Fibroblast of upper back skin (primary cell): ENCODE data around the gene C2CD4D.
A peak's percentile ranks its signal among the peaks of the same experiment; 100 is the strongest.
"Not testable (repeated sequence)": the region's sequence is repeated elsewhere in the genome, so short reads cannot be mapped to it uniquely, and the experiment has no call there.

Experiments
- DNase-seq: peaks from one replicate; pipeline ENCODE4 v3.0.0-alpha.2; 2013

Gene C2CD4D

DNA sequence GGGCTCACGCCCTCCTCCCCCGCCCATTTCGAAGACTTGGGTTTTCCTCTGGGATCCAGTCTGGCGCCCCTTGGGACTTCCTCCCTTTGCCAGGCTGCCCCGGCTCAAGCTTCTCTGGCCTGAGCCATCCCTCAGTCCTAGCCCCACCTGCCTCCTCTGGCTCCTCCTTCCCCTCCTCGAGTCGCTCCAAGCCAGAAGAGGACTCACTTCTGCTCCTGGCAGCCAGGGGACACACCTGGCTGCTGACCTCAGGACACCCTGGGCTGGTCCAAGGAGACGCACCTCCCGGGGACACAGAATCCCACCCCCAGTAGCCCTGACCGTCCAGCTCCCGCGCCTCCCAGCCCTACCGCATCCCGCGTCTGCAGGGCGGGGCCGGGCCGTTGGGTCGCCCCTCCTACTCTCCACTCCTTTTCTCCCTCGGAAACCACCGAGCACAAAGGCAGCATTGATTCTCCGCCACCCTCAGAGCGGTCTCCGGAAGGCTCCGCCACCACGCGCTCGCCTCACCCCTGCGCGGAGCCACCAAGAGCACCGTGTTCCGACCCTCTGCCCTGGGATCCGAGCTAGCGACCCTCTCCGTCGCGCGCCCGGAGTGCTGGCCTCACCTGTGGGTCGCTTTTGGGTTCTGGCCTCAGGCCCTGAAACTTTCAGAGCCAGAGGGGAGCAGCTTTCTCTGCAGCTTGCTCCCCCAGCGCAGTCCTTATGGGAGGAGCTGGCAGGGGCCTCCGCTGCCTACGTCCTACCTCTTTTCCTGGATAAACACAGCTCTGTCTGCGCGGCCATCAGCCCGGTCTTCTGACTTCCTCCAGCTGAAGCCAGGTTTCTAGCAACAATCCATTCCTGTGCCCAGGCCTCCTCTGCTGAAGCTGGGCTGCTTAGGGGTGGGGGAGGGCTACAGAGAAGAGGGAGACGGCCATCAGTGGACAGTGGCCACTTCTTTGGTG lies at the start of gene C2CD4D:
Gene C2CD4D, minus strand, starts transcription at position 364 of the 947 bp plus-strand sequence. CDS start 831 bp downstream, outside the sequence.
- DNase-seq, result no peak

DNA sequence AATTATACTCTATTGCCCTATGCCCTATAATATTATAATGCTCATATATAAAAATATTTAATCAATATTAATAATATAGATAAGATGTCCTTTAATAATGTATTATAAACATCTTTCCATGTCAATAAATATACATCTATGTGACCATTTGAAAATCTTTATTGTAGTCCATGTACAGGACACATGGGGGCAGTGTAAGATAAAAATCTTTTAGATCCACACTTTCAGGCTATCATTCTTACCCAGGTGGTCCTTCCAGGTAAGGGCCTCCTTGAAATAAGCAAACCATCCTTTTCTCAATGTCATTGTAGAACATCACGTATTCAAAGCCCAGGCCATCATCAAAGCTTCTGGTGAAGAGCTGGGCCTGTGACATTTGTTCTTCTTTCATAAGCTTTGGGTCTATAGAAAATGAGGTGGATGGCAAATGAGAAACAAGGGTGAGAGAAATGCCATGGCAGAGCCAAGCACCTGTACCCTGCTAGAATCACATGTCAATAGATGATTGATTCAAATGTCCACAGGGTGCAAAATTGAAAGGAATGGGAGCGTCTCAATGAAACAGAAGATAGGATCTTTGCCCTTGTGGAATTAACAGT lies 49.5 kb upstream of the C2CD4D start:
- DNase-seq, result no peak

DNA sequence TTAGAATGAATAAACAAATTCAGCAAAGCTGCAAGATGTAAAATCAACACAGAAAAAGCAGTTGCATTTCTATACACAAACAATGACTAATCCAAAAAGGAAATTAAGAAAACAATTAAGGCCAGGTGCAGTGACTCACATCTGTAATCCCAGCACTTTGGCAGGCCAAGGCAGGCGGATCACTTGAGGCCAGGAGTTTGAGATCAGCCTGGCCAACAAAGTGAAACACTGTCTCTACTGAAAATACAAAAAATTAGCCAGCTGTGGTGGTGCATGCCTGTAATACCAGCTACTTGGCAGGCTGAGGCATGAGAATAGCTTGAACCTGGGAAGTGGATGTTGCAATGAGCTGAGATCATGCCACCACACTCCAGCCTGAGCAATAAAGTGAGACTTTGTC lies 47.4 kb upstream of the C2CD4D start:
- DNase-seq, result peak; percentile 41

DNA sequence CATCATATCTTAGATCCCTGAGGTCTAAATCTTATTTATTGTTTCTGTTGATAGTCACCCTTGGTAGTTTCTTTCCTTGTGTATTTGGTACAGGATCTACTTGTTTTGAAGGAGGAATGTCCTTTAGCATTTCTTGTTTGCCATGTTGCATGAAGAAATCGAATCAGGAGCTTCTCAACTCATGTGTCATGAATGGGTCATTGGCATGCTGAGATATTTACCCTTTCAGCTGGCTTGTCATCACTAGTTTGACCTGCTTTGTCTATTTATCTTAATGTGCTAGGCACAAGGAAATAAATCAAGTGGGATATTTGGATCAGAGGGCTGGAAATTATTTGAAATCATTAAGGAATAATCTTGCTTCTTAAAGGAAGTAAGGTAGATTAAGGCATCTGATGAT lies 45.9 kb upstream of the C2CD4D start:
- no peak for DNase-seq

DNA sequence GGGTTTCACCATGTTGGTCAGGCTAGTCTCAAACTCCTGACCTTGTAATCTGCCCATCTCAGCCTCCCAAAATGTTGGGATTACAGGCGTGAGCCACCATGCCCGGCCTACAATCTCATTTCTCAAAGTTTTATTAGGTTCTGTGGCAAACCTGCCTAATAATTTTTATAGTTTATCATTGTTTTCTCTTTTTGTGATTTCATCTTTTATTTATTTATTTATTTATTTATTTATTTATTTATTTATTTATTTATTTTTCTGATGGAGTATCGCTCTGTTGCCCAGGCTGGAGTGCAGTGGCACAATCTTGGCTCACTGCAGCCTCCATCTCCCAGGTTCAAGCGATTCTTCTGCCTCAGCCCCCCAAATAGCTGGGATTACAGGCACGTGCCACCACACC lies 45.3 kb upstream of the C2CD4D start:
- not testable (repeated sequence) for DNase-seq

DNA sequence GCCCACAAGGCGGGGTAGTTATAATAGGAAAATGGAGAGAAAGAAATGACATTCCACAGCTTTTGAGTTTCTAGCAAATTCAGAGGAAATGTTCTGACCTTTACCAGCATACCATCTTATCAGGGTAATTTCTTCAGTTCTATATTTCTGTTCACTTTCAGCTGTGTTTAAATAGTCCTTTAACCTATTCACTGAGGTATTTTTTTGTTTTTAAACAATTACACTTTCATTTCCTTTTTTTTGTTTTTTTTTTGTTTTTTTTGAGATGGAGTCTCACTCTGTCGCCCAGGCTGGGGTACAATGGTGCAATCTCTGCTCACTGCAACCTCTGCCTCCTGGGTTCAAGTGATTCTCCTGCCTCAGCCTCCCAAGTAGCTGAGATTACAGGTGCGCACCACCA lies 44.8 kb upstream of the C2CD4D start:
- not testable (repeated sequence) for DNase-seq

DNA sequence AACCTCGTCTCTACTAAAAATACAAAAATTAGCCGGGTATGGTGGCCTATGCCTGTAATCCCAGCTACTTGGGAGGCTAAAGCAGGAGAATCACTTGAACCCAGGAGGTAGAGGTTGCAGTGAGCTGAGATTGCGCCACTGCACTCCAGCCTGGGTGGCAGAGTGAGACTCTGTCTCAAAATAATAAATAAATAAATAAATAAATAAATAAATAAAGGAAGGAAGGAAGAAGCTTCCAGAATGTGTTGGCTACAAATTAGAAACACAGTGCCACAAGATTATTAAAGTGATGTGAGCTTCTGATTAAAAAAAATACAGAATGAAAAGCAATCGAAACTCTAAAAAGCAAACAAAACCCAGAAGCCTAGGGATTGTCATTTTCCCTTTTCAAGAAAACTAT lies 44.3 kb upstream of the C2CD4D start:
- not testable (repeated sequence) for DNase-seq

DNA sequence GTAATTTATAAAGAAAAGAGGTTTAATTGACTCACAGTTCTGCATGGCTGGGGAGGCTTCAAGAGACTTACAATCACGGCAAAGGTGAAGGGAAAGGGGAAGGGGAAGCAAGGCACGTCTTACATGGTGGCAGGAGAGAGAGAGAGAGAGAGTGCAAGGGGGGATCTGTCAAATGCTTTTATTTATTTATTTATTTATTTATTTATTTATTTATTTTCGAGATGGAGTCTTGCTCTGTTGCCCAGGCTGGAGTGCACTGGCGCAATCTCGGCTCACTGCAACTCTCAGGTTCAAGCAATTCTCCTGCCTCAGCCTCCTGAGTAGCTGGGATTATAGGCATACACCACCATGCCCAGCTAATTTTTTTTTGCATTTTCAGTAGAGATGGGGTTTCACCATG lies 43.3 kb upstream of the C2CD4D start:
- DNase-seq, result not testable (repeated sequence)

DNA sequence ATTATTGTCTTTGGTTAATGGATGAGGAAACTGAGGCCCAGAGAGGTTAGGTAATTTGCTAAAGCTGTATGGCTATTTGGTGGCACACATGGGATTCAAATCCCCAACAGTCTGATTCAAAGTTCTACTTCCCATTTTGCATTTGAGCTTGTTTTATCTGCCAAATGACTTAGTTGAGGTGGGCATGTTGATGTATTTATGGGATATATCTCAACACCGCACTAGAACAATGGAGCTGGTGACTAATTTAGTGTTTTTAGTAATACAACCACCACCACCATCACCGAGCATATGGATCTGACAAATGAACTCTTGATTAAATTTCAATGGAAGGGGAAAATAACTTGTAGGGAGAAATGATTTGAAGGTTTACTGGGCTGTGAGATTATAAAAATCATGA lies 42.8 kb upstream of the C2CD4D start:
- DNase-seq, result no peak

DNA sequence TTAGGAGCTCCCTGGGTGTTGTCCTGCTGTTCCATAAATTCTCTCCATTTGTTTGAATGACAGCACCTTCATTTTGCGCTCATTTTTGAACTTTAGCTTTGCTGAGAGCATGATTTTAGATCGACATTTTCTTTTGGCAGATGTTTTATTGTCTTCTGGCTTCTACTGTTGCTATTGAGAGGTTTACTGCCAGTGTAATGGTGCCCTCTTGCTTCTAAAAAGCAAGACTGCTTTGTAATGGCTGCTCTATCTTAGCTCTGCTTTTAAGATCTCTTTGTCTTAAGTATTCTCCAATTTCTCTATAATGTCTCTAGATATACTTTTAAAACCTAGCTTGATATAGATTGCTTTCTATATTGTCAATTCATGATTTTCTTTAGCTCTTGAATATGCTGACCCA lies 41.9 kb upstream of the C2CD4D start:
- no peak for DNase-seq

DNA sequence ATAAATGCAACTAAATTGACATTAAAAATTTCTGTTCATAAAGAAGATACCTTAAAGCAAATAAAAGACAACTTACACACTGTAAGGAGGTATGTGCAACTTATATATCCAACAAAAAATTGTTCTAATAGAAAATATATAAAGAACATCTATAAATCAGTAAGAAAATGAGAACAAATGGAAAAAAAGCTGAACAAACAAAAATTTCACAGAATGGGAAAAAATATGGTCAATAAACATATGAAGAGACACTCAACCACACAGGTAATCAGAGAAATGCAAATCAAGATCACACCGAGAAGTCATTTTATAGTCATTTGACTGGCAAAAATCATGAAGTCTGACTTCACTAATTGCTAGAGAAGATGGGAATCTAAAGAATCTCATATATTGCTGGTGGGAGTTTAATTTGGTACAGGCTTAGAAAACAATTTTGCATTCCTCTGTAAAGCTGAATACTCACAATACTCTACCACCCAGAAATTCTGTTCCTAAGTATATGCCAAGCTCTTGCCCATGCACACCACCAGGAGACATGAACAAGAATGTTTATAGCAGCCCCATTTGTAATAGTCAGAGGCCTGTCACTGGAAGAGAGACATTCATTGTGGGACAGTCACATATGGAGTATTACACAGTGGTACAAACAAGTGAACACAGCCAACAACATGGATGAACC lies 35.9 kb upstream of the C2CD4D start:
- DNase-seq, result no peak

DNA sequence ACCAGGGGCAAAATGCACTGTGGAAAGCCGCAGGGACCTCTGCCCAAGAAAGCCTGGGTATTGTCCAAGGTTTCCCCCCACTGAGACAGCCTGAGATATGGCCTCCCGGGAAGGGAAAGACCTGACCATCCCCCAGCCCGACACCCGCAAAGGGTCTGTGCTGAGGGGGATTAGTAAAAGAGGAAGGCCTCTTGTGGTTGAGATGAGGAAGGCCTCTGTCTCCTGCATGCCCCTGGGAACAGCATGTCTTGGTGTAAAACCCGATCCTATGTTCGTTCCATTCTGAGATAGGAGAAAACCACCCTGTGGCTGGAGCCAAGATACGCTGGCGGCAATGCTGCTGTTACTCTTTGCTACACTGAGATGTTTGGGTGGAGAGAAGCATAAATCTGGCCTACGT lies 33.2 kb upstream of the C2CD4D start:
- not testable (repeated sequence) for DNase-seq

DNA sequence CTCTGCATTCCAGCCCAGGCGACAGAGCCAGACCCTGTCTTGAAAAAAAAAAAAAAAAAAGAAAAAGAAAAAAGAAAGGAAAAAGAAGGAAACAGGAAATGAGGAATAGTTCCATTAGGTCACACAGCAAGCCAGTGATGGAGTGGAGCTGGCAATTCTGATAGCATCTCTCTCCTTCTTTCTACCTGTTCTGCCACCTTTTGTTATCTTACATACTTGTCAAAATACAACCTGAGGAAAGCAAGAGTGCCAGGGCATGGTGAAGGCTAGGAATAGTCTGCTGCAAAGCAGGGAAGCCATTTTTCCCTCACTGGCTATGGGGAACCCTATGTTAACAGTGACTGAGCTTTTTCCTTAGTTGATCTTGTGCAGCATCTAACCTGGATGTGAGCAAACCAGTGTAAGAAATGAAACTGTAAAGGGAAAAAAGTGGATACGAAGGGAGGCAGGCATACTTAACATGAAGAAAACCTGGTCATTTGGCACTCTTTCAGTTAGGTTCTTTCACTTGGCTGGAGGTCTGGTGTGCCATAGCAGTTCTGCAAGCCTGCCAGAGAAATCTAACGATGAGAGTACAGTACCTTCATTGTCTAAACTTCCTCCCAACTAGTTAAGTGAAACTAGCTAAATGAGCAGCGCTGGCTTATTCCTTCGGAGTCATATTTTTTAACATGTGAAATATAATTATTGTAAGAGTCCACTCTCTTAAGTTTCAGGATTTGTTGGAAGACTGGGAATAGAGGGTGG lies 31.8 kb upstream of the C2CD4D start:
- DNase-seq, result no peak

DNA sequence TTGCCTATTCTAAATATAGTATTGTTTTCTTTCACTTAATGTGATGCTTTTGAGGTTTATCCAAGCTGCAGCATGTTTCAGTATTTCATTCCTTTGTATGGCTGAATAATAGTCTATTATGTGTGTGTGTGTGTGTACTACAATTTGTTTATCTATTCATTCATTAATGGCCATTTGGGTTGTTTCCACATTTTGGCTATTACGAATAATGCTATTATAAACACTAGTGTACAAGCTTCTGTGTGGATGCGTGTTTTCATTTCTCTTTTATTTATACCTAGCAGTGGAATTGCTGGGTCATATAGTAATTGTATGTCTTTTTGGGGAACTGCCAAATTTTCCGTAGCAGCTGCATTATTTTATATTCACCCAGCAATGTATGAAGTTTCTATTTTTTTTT lies 28.9 kb upstream of the C2CD4D start:
- no peak for DNase-seq

DNA sequence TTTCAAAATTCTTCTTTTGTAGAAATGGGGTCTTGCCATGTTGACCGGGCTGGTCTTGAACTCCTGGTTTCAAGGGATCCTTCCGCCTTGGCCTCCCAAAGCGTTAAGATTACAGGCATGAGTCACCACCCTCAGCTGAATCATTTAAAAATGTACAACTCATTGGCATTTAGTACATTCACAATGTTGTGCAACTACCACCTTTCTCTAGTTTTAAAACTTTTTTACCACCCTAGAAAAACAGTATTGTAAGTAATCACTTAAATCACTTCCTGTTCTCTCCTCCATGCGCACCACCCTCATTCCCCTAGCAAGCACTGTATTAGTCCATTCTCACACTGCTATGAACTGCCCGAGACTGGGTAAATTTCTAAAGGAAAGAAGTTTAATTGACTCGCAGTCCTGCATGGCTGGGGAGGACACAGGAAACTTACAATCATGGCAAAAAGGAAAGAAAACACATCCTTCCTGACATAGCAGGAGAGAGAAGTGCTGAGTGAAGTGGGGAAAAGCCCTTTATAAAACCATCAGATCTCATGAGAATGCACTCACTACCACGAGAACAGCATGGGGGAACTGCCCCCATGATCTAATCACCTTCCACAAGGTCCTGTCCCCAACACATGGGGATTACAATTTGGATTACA lies 28.3 kb upstream of the C2CD4D start:
- DNase-seq, result peak; percentile 50

DNA sequence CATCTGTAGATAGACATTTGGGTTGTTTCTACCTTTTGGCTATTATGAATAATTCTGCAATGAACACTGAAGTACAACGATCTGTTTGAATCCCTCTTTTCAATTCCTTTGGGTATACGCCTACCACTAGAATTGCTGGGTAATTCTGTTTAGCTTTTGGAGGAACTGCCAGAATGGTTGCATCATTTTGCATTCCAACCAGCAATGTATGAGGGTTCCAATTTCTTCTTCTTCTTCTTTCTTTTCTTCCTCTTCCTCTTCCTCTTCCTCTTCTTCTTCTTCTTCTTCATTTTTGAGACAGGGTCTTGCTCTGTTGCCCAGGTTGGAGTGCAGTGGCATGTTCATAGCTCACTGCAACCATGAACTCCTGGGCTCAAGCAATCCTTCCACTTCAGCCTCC lies 27.7 kb upstream of the C2CD4D start:
- peak; percentile 10 for DNase-seq

DNA sequence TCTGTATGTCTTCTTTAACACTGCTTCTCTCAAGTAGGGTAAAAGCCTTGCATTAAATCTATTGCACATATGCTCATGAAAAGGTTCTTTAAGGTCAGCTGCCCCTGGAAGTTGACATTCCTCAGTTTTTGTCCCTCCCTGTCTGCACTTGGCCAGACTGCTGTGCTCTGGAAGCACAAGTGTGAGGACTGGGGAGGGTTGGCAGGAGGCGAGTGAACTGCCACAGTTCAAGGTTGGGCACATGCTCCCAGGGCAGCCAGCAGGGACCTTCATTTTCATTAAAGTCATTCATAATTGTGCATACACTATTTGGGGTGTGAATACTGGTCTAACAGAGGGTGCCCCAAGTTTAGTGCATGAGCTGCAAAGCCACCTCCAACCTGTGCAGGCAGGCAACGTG lies 24.8 kb upstream of the C2CD4D start:
- DNase-seq, result no peak

DNA sequence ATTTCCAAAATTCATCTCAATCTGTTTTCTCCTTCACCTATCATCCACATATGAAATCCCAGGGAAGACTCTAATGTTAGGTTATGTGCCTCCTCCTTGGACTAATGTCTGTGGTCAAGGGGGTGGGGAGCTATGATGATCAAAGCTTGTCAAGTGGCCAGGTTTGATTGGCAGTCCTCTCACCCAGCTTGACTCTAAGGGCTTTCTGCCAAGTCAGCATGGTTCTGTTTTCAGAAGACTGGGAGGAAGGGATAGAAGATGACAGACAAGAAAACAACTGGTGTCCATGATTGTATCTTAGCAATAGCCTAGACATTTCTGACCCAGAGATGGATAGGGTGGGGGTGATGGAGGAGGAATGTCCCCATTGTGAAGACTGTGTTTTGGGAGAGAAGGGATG lies 23.0 kb upstream of the C2CD4D start:
- peak; percentile 8 for DNase-seq

DNA sequence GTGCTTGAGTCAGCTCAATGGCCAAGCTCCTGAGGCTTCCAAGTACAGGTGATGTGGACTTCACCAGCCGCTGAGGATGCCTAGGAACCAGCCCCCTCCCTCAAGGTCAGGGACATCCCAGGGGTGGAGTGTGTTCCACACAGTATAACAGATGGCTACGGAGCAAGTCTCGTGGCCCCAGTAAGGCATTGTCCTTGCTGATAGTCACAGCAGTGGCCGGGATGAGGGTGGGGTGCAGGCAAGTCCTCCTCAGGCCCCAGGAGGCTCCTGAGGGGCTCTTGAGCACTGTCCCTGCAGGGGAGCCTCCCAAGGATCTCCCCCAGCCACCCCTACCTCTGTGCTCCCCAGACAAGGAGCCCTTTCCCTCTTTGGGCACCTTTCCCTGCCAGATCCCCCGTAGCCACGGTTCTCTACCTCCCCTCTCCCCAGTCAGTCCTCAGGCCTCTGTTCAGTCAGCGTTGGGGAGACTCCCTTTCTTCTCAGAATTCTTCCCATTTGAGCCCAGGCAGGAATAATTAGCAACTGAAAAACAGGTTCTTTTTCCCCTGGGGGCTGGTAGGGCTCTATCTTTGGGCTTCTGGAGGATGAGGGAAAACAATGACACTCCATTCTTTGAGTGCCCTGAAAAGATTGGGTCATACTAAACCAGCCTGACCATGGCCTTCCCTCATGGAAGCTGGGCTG lies 21.0 kb upstream of the C2CD4D start:
- no peak for DNase-seq

DNA sequence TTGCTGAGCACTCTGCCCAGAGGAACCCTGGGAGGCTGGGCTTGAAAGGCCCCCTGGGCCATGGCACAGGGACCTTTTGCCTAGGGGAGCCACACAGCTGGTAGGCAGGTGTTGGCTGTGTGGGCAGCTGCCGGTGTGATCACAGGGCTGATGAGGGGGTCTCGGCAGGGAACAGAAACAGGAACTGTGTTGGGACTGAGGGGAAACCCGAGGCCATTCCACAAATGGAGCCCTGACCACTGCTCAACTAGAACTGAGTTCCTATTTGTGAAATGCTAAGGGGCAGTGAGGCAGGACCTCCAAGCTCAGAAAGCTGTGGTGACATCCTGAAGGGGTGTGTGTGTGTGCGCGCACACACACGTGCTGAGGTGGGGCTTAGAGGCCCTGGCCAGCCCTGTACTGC lies 20.3 kb upstream of the C2CD4D start:
- DNase-seq, result no peak

DNA sequence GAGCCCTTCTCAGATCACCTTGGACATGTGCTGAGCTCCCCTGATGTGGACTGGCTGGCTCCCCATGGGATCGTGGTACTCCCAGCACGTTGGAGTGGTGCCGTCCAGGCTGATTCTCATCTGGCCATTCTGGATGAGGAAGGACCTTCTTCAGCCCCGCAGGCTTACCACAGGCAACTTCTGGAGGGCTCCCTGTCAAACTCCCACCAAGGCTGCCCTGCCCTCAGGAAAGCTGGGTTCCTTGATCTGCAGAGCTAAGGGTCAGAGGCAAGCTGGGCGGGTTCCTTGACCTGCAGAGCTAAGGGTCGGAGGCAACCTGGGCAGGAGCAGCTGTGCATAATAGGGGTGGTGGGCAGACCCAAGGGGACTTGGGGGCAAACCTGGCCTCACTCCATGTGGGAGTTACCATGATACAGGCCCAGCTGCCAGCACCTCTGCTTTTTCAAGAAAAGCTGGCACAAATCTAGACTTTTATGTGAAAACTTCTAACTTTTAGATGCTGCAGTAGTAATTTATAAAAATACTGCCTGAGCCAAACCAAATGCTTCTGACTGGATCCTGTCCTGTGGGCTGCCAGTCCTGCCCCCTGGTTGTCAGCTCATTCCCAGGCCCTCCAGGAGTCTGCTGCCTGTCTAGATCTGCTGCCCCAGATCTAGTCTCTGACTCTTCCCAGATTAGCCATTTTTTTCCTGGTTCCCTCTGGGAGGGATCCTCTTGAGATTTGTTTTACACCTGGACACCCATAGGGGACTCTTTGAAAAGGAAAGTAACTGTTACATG lies 19.5 kb upstream of the C2CD4D start:
- DNase-seq, result no peak
